ENCODE data around the gene LRRC25.

DNA sequence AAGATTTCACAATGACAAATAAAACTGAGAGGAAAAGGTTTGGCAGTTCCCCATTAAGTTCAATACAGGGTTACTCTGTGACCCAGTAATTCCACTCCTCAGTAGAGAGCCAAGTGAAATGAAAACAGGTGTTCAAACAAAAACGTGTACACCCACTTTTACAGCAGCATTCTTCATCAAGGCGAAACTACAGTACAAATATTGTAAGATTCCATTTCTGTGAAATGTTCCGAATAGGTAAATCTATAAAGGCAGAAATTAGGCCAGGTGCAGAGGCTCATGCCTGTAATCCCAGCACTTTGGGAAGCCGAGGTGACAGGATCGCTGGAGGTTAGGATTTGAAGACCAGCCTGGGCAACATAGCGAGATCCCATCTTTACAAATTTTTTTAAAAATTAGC lies 20.4 kb downstream of the LRRC25 start:
- TF ChIP-seq CTCF (IDR thresholded peaks at IDR 0.05) = no peak
- TF ChIP-seq, protein P1, sequence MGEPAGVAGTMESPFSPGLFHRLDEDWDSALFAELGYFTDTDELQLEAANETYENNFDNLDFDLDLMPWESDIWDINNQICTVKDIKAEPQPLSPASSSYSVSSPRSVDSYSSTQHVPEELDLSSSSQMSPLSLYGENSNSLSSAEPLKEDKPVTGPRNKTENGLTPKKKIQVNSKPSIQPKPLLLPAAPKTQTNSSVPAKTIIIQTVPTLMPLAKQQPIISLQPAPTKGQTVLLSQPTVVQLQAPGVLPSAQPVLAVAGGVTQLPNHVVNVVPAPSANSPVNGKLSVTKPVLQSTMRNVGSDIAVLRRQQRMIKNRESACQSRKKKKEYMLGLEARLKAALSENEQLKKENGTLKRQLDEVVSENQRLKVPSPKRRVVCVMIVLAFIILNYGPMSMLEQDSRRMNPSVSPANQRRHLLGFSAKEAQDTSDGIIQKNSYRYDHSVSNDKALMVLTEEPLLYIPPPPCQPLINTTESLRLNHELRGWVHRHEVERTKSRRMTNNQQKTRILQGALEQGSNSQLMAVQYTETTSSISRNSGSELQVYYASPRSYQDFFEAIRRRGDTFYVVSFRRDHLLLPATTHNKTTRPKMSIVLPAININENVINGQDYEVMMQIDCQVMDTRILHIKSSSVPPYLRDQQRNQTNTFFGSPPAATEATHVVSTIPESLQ (CRISPR knock-in tag; IDR thresholded peaks at IDR 0.05) = no peak

Data from WTC11 (cell line).